NT2/D1 (cell line): Measurements from ENCODE around the gene IL22RA1.

ENCODE experiments used
- YY1 ChIP-seq: IDR thresholded peaks from 2 replicates; pipeline ENCODE4 v1.6.1; 2011; ENCODE audit not compliant: insufficient read length, insufficient read depth
- ZNF274 ChIP-seq: IDR thresholded peaks from 2 replicates; pipeline ENCODE4 v1.6.1; 2011; ENCODE audit warnings: mild to moderate bottlenecking, low read depth, low read length

DNA sequence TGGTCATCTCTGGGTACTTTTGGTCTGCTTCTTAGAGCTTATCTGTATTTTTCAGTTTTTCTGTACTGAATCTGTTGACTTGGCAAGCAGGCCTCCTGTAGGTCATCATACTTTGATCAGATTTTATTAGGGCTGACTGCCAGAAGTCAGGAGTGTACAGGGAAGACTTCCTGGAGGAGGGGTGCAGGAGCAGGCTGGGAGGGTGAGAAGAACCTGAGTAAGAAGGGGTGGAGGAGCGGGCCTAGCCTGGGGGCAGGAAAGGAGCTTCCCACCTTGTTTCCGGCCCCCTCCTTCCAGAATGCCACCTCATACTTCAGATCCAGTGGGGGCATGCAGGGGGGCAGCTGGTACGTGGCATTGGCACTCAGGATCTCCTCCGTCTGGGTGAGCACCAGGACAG is 18.3 kb upstream of the IL22RA1 start:
- no peak for TF ChIP-seq ZNF274
- TF ChIP-seq YY1: no peak
